ENCODE results near the gene TMCC3.

DNA sequence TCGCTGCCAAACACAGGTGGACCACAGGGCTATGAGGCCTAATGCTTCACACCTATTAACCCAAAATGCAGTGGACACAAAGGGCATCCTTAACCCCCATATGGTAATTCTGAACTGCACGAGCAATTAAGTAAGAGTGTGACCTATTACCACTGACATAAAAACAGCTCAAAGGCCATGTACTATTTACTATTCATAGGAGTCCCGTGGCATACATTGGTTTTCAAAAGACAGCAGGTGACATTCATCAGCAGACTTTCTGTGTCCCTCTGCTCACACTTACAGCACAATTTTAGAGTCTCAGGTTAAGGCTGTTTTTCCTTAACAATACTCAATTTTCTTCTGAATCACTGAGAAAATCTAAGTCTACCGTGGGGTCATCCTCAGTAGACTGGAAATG lies 23.1 kb upstream of the TMCC3 start:
- TF ChIP-seq, protein P1, sequence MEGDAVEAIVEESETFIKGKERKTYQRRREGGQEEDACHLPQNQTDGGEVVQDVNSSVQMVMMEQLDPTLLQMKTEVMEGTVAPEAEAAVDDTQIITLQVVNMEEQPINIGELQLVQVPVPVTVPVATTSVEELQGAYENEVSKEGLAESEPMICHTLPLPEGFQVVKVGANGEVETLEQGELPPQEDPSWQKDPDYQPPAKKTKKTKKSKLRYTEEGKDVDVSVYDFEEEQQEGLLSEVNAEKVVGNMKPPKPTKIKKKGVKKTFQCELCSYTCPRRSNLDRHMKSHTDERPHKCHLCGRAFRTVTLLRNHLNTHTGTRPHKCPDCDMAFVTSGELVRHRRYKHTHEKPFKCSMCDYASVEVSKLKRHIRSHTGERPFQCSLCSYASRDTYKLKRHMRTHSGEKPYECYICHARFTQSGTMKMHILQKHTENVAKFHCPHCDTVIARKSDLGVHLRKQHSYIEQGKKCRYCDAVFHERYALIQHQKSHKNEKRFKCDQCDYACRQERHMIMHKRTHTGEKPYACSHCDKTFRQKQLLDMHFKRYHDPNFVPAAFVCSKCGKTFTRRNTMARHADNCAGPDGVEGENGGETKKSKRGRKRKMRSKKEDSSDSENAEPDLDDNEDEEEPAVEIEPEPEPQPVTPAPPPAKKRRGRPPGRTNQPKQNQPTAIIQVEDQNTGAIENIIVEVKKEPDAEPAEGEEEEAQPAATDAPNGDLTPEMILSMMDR (IDR thresholded peaks at IDR 0.05), result no peak
- TF ChIP-seq POLR2A (IDR thresholded peaks at IDR 0.05) (no peak), EP300 (IDR thresholded peaks at IDR 0.05) (no peak)

Measured in tibial nerve (tissue), 4 donors.